ENCODE data around the gene EGFR.

- no peak for TF ChIP-seq EP300 (IDR thresholded peaks at IDR 0.05)
- TF ChIP-seq POLR2A (IDR thresholded peaks at IDR 0.05; ENCODE audit: low read depth): no peak
- TF ChIP-seq CTCF (IDR thresholded peaks at IDR 0.05): no peak
Measured at GRCh38 chr7:55128693-55129394, 110.0 kb downstream of the EGFR start.

Measured in esophagus muscularis mucosa (tissue), 4 donors.